ENCODE measurements around the gene C1QL4. TPM values are rescaled to one million over a fixed set of nuclear protein-coding genes. Genes with fewer than 3 reads are reported as not detected.
"Not testable (repeated sequence)": the region's sequence is repeated elsewhere in the genome, so short reads cannot be mapped to it uniquely, and the experiment has no call there.

The C1QL4 gene
- total RNA-seq = not detected

DNA sequence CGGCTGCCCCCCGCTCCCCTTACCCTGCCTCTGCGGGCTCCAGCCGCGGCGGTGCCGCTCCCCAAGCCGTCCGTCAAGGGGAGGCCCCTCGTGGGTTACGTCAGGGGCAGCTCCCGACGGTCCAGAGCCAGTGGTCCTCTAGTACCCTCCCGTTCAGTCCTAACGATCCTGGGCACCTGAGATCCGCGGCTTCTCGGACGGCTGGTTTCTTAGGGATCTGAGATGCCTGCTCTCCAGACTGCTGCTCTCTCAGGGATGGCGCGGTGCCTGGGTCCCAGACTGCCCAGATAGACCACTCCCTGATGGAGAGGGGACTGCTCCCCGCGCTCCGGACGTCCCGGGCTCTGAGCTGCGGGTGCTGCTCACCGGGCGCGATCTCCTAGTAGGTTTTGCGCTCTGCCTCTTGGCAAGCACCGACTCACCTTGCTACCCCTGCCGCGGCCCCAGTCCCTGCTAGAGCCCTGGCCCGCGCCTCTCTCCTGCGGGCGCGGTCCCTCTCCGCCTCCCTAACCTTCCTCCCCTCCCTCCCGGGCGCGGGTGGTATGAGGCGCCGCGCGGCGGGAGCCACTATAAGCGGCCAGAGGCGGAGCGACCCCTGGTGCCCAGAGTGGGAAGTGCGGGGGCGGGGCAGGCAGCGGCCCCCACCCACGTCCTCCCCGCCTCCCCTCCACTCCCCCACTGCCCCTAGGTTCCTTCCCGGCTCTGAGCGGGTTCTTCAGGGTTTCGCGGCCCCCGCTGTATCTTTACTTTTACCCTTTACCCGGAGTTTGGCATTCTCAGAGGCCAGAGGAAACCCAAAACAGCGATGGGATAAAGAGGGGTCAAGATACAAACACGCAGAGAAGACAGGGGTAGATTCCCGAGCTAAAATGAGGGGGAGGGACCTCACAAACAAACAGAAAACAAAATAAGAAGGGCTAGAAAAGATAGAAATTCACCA, at the start of gene C1QL4:
Gene C1QL4 (minus strand): TSS at position 544 of the 940 bp plus-strand sequence. CDS start 711 bp downstream, outside the sequence.
- TF ChIP-seq, protein P1, sequence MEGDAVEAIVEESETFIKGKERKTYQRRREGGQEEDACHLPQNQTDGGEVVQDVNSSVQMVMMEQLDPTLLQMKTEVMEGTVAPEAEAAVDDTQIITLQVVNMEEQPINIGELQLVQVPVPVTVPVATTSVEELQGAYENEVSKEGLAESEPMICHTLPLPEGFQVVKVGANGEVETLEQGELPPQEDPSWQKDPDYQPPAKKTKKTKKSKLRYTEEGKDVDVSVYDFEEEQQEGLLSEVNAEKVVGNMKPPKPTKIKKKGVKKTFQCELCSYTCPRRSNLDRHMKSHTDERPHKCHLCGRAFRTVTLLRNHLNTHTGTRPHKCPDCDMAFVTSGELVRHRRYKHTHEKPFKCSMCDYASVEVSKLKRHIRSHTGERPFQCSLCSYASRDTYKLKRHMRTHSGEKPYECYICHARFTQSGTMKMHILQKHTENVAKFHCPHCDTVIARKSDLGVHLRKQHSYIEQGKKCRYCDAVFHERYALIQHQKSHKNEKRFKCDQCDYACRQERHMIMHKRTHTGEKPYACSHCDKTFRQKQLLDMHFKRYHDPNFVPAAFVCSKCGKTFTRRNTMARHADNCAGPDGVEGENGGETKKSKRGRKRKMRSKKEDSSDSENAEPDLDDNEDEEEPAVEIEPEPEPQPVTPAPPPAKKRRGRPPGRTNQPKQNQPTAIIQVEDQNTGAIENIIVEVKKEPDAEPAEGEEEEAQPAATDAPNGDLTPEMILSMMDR (IDR thresholded peaks at IDR 0.05) = peak; percentile 99
- peak; percentile 75 for DNase-seq (ENCODE audit: low spot score)
- Histone ChIP-seq H3K27ac (no peak within 1 kb of the TSS), H3K4me3 (peak within 1 kb of the TSS; percentile 7 to 40), H3K36me3 (no peaks in the 10 kb centered on the region), H3K9me3 (no peaks in the 10 kb centered on the region), H3K27me3 (peaks cover 21 to 25% of the 10 kb centered on the region in 2 donors), H3K4me1 (peaks cover 0 to 21% of the 10 kb centered on the region in 2 donors)

GRCh38 chr12:49380184-49380583, 43.2 kb upstream of the C1QL4 start:
- not testable (repeated sequence) for H3K36me3 ChIP-seq; H3K27me3 ChIP-seq; H3K9me3 ChIP-seq; H3K4me1 ChIP-seq; DNase-seq (ENCODE audit: low spot score); H3K4me3 ChIP-seq; H3K27ac ChIP-seq

DNA sequence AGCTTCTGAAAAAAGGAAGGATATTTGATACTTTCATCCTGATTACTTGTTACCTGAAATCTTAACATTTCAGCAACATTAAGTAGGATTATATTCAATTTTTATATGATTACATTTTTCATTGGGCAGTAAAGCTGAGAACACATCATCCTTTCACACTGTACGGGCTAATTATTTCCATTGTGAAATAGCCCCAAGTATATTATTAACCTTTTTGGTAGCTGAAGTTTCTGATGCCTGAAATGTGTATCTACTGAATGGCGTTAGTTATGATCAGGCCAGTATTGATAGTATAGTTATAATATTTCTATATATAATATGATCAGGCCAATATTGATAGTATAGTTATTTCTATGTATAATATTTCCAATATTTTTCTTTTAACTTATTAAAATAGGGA, 40.4 kb upstream of the C1QL4 start:
- no peaks in the 10 kb centered on the region for H3K36me3 ChIP-seq
- no peaks in the 10 kb centered on the region for H3K4me1 ChIP-seq
- no peak overlapping the region for H3K27ac ChIP-seq
- no peak for DNase-seq (ENCODE audit: low spot score)
- TF ChIP-seq, protein P1 (IDR thresholded peaks at IDR 0.05) = no peak
- no peaks in the 10 kb centered on the region for H3K9me3 ChIP-seq
- H3K27me3 ChIP-seq = no peaks in the 10 kb centered on the region
- no peak overlapping the region for H3K4me3 ChIP-seq

DNA sequence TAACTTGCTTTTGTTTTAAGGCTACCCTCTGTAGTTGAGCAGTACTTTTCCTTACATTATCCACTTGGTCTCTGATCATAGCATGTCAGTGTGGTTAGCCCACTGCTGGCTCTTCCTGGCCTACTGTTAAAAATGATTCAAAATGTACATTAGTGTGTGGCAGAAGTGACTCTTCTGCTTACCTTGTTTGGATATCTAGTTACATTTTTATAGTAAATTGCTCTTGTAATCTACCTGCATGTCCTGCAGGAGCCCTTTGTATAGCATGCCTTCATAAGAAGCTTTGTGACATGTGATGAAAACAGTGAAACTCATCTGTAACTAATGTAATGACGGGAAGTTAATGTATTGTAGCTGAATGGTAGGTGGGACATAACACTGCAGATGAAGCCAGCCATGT, 38.4 kb upstream of the C1QL4 start:
- Histone ChIP-seq H3K4me1 (no peaks in the 10 kb centered on the region), H3K4me3 (no peak overlapping the region), H3K36me3 (no peaks in the 10 kb centered on the region), H3K27me3 (no peaks in the 10 kb centered on the region), H3K27ac (no peak overlapping the region), H3K9me3 (no peaks in the 10 kb centered on the region)
- no peak for DNase-seq (ENCODE audit: low spot score)
- TF ChIP-seq, protein P1 (IDR thresholded peaks at IDR 0.05) = no peak

DNA sequence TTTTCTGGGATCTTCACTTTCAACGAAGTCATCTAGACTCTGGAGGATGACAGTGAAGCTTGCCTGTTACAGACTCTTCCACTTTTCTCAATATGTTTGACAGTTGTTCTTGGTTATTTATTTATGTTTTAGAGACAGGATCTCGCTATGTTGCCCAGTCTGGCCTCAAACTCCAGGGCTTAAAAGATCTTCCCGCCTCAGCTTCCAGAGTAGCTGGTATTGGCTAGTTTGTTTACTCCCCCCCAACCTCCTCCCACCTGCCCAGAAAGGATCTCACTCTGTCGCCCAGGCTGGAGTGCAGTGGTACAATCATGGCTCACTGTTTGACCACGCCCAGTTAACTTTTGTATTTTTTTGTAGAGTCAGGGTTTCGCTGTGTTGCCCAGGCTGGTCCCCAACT, 33.6 kb upstream of the C1QL4 start:
- H3K4me1 ChIP-seq = peaks cover 0 to 27% of the 10 kb centered on the region in 2 donors
- TF ChIP-seq, protein P1 (IDR thresholded peaks at IDR 0.05) = no peak
- H3K27ac ChIP-seq = no peak overlapping the region
- H3K27me3 ChIP-seq = no peaks in the 10 kb centered on the region
- no peak for DNase-seq (ENCODE audit: low spot score)
- no peak overlapping the region for H3K4me3 ChIP-seq
- no peaks in the 10 kb centered on the region for H3K36me3 ChIP-seq
- no peaks in the 10 kb centered on the region for H3K9me3 ChIP-seq

- Histone ChIP-seq H3K4me3 (no peak overlapping the region), H3K27me3 (no peaks in the 10 kb centered on the region), H3K27ac (peak overlapping the region; percentile 38 to 45), H3K36me3 (no peaks in the 10 kb centered on the region), H3K9me3 (no peaks in the 10 kb centered on the region), H3K4me1 (peaks cover 0 to 28% of the 10 kb centered on the region in 2 donors)
- no peak for DNase-seq (ENCODE audit: low spot score)
- TF ChIP-seq, protein P1 (IDR thresholded peaks at IDR 0.05) = peak; percentile 20 to 46
Measured at GRCh38 chr12:49369411-49370145, 32.6 kb upstream of the C1QL4 start.

Measured in right atrium auricular region (tissue), 2 donors.